Measurements from ENCODE around the gene DHRS7B.
"Not testable (repeated sequence)": the region's sequence is repeated elsewhere in the genome, so short reads cannot be mapped to it uniquely, and the experiment has no call there.

The DHRS7B gene

DNA sequence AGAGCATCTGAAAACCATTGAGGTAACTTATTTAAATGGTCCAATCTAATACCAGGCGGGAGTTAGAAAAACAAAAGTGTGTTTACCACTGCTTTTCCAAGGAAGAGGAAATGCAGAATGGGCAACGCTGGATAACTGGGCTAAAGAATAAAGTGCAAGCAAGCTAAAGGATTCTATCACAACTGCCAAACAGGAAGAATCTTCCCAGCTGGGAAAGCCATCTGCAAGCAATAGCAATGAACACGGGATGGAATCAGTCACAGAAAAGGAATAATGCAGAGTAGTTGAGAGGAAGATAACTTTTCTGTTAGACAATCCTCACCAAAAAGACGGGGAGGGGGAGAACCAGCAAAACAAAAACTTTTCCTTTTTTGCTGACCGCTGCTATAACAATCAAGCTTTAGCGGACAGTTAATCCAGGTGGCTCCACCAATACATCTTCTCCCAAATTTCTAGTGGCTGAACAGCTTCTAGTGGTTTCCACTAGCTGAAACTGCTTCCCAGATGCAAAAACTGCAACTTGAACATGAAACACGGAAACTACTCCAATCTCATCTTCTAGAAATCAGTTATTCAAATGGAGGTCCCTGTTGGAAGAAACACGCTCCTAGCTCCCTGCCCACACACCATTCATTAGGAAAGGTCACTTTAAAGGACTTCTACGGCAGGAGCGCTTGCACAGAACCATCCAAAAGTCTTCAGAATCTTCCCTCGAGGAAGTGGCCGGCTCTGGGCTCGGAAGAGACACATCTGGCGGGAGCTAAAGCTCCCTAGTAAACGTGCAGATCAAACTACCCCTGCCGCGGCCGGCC, 86.3 kb downstream of the DHRS7B start:
- DNase-seq = no peak

DNA sequence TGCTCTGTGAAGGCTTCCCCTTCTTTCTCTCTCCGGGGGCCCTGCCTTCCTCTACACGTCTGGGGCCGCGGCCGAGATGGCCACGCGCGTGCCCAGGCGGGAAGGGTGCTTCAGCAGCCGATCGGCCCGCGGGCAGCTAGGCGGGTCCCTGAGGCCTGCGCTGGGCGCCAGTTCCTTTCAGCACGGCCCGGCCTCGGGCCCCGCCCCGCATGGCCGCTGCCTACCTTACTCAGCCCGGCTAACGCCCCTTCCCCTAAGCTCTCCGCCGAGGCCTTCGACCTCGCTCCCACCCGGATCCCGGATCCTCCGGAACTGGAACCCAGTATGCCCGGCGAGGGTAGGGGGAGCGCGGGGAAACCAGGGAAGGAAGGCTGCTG, 86.9 kb downstream of the DHRS7B start:
- DNase-seq = no peak

DNA sequence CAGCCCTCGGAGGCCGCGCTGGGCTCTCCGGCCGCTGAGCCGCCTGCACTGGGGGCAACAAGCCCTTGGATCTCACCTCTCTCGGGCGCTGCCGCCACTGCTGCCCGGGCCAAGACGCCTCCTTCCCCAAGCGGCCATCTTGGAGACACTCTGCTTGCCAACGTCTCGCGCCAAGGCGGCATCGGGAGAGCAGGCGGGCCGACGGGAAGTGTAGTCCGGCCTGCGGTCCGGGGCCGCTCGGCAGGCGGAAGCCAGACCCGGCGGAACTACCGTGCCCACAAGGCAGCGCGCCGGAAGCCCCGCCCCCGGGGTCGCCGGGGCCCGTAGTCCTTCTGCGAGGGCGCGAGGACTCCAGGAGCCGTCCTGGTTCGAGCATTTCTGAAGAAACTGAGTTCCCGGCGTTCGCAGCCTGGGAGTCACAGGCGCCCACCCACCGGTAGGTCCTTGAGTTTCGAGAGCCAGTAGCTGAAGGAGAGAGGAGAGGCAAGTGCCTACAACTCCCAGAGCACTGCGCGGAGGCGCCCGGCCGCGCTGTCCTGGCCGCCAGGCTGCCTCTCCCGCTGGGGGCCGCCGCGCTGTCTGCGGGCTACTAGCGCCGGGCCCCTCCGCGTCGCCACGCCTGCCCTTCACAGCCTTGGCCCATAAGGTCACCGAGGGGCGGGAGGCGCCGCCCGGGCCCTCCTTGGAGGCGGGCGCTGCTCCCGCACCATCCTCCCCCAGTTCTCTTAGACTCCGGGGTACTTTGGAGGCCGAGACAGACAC, 87.4 kb downstream of the DHRS7B start, which contains the start of gene TMEM11:
Gene TMEM11 (minus strand): TSS at position 147 of the 762 bp plus-strand sequence. CDS start 9 bp downstream, at position 138.
- DNase-seq = peak; percentile 96

DNA sequence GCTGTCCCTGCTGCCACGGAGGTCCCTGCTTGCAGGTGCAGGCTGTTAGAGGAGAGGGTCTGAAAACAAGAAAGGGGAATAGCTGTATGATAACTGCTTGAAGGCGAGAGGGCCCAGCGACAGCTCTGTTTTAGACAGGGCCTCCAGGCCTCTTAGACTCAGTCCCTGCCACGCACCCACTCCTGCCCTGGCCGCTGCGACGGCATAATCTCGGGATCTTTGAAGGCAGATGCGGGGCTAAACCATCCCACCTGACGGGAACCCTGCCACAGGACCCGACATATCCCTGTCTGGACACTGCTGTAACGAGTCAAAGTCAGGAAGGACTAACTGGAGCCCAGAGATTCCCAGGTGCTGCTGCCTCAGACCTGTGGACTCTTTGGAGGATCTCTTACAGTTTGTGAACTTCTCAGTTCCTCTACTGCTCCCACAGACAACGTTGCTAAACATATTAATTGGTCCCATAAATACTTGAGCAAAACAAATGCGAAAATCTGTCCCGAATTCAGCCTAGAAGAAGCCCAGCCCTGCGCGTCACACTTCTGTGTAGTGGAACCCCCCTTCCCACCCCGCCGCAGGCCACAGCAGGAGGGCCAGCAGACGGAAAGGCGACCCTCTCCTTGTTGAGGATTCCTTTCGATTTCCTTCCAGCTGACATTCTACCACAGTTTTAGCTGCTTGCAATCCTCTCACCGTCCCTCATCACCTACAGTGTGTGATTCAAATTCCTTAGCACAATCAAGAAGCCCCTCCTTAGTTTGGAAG, 88.2 kb downstream of the DHRS7B start:
- no peak for DNase-seq

DNA sequence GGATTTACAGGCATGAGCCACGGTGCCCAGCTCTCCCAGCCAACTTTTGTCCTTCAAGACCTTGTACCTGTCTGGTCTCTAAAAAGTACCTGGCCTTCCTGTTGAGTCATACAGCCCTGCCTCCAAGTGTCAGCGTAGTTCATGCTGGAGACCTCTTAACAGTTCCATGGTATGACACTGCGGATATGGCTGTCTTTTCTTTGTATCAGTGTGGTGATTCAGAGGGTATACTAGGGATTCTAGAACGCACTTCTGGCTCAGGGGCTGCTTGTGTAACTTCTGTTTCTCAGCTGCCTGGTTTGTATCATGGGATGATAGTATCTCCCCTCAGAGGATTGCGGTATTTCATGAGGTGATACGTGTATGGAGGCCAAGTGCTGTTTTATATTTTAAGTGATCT, 89.2 kb downstream of the DHRS7B start:
- DNase-seq = no peak

DNA sequence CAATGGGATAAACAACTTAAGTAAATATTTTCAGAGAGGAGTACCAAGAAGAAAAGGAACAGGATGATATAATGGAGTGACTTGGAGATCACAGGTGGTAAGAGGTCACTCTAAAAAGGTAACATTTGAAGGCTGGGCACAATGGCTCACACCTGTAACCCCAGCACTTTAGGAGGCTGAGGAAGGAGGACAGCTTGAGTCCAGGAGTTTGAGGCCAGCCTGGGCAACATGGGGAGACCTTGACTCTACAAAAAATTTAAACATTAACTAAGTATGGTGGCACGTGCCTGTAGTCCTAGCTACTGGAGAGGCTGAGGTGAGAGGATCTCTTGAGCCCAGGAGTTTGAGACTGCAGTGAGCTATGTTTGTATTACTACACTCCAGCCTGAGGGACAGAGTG, 90.6 kb downstream of the DHRS7B start:
- no peak for DNase-seq

DNA sequence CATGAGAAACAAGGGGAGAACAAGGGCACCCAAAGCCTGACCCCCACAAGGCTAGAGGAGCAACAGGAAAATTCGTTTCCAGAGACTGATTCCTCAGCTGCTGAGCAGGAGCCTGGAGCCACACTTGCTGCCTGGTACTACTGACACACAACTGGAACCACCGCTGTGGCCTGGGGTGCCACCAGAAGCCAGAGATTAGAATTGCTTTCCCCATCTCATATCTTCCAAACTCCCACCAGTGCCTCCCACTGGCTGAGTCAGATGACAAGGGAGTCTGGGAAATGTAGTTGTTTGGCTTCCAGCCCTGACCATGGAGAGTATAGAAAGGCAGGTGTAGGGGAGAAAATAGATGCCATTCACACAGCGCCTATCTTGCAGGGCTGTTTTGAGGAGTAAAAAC, 91.3 kb downstream of the DHRS7B start:
- no peak for DNase-seq

DNA sequence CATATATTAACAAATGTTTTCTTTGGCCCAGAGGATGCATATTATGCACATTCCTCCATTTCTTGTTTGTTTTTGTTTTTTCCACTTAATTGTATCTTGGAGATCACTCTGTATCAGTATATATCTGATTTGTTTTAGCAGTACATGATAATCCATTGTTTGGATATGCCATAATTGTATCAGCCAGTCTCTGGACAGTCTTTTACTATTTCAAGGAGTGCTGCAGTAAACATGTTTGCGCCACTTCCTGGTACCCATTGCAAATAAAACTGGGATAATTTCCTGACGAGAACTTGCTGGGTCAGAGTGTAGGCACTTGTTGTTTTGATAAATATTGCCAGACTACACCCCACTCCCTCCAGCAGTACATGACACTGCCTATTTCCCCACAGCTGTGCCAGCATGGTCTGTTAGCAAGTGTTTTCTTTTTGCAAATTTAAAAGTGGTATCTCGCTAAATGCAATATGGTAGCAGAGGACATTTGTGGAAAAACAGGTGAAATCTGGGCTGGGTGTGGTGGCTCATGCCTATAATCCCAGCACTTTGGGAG, 92.1 kb downstream of the DHRS7B start:
- DNase-seq = no peak

DNA sequence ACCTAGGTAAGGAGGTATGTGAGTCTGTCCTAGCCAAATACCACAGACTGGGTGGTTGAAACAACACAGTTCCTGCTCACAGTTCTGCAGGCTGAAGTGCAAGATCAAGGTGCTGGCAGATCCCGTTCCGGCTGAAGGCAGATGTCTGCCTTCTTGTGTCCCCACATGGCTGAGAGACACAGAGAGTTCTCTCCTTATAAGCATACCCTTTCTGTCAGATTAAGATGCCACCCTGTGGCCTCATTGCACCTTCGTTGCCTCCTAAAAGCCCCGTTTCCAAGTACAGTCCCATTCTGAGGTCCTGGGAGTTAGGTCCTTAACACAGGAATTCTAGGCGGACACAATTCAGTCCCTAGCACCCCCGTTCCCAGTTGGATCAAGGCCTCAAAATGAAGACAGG, 96.3 kb downstream of the DHRS7B start:
- DNase-seq = no peak

DNA sequence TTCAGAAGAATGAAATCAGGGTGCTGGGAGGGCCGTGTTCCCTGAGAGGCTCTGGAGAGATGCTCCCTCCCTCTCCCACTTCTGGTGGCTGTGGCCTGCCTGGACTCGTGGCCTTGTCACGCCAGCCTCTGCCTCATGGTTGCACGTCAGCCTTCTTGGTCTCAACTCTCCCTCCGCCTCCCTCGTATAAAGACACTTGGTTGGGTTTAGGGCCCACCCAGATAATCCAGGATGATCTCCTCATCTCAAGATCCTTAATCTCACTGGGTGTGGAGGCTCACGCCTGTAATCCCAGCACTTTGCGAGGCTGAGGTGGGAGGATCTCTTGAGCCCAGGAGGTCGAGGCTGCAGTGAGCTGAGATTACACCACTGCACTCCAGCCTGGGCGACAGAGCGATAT, 100.5 kb downstream of the DHRS7B start:
- DNase-seq = not testable (repeated sequence)

DNA sequence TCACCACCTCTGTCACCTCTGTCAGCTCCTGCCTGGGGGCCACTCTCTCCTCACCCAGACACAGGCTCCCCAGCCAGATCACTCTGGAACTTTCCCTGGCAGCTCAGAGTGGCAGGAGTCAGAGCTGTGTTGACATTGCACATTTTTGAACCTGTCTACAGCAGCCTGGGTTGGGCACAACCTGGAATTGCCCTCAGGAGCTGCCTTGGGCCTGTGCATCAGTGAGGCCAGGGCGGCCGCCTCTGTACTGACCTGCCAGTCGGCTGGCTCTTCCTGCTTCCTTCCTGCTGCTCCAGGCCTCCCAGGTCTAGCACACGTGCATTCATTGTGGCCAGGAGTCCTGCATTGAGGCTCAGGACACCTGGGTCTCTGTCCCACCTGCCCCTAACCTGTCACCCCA, 101.3 kb downstream of the DHRS7B start:
- DNase-seq = no peak

DNA sequence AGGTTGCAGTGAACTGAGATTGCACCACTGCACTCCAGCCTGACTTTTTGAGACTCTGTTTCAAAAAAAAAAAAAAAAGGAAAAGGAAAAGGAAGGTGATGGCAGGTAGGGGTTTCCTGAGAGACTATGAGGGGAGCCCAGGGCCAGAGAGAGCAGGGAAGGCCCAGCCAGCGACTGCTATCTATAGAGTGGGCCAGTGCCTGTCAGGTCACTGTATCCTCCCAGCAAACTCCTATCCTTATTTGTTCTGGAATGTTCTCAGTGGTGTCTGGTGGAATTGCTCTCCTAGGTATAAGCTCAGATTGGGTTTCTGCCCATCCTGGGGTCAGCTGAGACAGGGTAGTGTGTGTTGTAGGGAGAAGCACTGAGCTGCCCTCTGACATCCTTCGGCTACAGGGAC, 102.1 kb downstream of the DHRS7B start:
- DNase-seq = no peak

DNA sequence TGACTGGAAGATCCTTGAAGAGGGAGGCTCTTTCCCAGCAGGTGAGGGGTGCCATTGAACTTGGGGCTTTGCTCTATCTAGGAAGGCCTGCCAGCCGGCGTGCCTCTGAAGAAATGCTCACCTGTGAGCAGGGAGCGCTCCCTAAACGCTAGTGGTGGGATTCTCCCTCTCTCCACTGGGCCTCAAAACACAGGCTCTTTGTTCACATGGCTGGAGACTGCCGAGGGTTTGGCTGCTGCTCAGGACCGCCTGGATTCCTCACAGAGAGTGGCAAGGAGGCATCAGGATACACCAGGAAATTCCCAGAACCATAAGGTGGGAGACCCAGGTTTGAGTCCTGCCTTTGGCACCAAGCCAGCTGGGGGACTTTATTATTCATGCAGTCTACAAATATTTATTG, 104.8 kb downstream of the DHRS7B start:
- no peak for DNase-seq

DNA sequence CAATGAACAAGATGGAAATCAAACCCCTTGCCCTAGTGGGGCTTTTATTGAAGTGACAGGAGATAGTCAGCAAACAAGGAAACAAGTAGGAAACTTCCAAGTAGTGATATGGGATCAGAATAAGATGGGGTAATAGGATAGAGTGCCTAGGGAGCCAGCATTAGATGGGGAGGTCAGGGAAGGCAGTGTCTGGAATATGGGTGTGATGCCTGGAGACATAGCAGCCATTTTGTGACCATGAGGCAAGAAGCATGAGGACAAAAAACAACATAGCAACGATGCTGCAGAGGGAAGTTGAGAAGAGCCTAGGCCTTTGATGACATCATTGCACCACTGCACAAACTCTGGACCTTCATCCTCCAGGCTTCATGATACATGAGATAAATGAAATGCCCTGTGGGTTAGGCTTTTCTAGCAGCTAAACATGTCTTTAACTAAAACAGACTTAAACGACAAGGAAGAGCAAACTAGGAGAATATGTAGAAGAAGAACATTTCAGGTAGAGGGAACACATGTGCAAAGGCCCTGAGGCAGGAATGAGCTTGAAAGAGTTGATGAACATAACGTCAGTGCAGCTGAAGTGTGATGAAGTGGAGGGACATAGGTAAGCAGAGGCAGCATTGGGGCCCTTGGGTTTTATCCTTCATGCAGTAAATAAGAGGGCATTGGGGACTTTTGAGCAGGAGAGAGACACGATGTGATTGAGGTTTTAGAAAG, 105.4 kb downstream of the DHRS7B start:
- DNase-seq = no peak

DNA sequence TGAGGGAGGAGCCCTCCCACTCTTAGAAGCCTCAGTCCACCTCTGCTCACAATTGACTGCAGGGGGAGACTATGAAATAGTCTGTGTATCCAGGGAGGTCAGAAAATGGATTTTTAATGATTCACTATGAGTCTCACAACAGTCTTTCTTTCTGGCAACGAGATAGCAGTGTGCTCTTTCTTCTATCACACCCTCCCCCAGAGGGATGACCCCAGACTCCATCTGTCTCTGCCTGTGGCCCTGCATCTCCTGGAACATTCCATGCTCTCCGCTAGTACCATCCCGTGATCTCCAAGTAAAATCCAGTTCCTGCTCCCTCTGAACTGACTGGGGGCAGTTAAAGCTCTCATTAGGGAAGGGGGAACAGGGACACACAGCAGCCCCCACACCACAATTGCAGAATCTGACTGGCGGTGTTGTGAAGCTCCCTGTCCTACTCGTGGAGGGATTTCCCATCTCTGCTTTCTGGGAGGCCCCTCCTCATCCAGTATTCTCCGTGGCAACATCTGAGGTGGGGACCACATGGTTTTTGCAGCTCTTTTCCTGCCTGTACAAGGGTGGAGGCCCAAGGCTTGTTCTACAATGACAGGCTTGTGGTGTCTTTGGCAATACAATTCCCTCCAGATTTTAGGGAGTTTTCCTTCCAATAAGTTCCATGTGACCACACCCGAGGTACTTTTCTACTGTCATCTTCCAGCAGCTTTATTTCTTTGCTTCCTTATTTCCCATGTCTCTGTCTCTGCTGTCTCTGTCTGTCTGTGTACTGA, 107.0 kb downstream of the DHRS7B start:
- DNase-seq = no peak

DNA sequence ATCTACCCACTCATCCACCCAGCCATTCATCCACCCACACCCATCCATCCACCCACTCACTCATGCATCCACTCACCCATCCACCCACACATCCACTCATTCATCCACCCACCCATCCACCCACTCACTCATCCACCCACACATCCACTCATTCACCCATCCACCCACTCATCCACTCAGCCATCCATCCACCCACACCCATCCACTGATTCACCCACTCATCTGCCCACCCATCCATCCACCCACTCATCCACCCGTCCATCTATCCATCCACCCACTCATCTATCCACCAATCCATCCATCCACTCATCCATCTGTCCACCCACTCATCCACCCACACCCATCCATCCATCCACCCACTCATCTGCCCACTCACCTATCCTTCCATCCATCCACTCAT, 109.2 kb downstream of the DHRS7B start:
- DNase-seq = no peak

DNA sequence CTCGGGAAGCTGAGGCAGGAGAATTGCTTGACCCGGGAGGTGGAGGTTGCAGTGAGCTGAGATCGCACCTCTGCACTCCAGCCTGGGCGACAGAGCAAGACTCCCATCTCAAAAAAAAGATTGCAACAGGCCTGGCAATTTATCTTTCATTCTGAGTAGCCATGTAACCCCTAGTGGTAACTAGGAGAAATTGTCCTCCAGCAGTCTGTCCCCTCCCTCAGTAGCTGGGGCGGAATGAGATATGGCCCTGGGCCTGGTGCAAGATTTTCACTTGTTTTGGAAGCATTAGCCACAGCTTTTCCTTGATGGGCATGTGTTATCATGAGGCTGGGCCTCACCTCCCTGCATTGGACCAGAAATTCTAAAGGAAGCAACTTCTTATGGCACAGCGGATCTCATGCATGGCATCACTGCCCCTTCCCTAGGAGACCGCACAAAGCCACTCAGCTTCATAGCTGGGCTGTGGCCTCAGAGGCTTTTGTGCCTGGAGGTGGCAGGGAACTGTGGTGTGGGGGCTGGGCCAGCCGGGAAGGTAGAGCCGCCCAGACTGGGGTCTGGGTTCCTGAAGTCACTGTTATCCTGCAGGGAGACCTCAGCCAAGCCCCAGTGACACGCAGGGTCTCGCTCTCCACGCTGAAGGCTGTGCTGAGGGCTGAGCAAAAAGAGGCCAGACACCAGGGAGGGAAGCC, 113.1 kb downstream of the DHRS7B start:
- DNase-seq = no peak

DNA sequence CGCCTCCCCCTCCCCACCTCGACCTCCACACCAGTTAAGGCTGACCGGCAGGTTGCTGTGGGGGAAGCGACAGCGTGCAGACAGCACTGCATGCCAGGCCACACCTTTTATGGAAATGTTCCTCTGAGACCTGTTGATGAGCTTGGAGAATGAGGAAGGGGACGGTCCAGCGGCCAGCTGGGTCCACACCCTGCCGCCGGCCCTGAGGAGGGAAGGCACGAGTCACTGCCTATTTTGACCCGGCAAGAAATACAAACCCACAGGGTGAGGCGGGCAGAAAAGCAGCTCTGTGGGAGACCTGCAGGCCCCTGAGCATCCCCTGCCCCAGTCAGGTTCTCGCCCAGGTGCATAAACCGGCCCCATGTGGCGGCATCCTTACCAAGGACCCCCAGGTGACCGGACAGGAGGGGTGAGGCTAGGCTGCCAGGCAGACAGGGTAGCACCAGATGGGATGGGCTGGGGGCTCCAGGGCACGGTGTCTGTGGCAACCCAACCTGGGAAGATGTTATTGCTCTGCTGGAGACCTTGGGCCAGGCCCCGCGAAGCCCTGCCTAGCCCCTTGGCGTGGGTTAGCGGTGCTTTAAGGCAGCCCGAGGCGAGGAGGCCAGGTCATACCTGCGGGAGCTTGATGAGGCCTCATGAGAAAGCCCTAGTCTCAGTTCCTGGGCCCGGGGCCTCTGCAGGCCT, 113.7 kb downstream of the DHRS7B start:
- DNase-seq = no peak

All from activated CD4-positive, CD25-positive, alpha-beta regulatory T cell treated with anti-CD3 and anti-CD28 coated beads, Interleukin-2, amount 50 U/mL, for 72 hours (primary cell).